Epithelial cell of esophagus (primary cell): ENCODE results near the gene MPPED2.

ENCODE experiments used
- DNase-seq: peaks from one replicate; pipeline ENCODE4 v3.0.0; 2010; ENCODE audit warnings: low read depth
- H3K4me3 ChIP-seq: 2 replicates; pipeline ENCODE4 v1.5.1; 2011; ENCODE audit warnings: mild to moderate bottlenecking, low read length, control low read depth
- CTCF ChIP-seq: IDR thresholded peaks from 2 replicates; pipeline ENCODE4 v1.5.1; 2011; ENCODE audit warnings: low read depth, mild to moderate bottlenecking, low read length, control low read depth, inconsistent platforms; ENCODE audit not compliant: insufficient read depth; ENCODE audit errors: missing control alignments

The MPPED2 gene

GRCh38 chr11:30495437-30495836 is 90.7 kb downstream of the MPPED2 start:
- no peak for TF ChIP-seq CTCF
- DNase-seq = no peak
- H3K4me3 ChIP-seq = no peak overlapping the region

- no peak for DNase-seq
- no peak for TF ChIP-seq CTCF
- no peak overlapping the region for H3K4me3 ChIP-seq
Observed at GRCh38 chr11:30489511-30489910, 96.6 kb downstream of the MPPED2 start.

GRCh38 chr11:30489076-30489475 is 97.1 kb downstream of the MPPED2 start:
- no peak for DNase-seq
- no peak for TF ChIP-seq CTCF
- H3K4me3 ChIP-seq = no peak overlapping the region

GRCh38 chr11:30488304-30488998 is 97.7 kb downstream of the MPPED2 start:
- no peak for TF ChIP-seq CTCF
- DNase-seq = peak; percentile 71
- H3K4me3 ChIP-seq = no peak overlapping the region

- TF ChIP-seq CTCF = no peak
- H3K4me3 ChIP-seq = no peak overlapping the region
- DNase-seq = peak; percentile 45
Observed at GRCh38 chr11:30487200-30487898, 98.8 kb downstream of the MPPED2 start.

GRCh38 chr11:30485756-30486155 is 100.4 kb downstream of the MPPED2 start:
- H3K4me3 ChIP-seq = no peak overlapping the region
- DNase-seq = no peak
- no peak for TF ChIP-seq CTCF
